ENCODE results near the gene BAHD1.
A peak's percentile ranks its signal among the peaks of the same experiment; 100 is the strongest.

The BAHD1 gene

DNA sequence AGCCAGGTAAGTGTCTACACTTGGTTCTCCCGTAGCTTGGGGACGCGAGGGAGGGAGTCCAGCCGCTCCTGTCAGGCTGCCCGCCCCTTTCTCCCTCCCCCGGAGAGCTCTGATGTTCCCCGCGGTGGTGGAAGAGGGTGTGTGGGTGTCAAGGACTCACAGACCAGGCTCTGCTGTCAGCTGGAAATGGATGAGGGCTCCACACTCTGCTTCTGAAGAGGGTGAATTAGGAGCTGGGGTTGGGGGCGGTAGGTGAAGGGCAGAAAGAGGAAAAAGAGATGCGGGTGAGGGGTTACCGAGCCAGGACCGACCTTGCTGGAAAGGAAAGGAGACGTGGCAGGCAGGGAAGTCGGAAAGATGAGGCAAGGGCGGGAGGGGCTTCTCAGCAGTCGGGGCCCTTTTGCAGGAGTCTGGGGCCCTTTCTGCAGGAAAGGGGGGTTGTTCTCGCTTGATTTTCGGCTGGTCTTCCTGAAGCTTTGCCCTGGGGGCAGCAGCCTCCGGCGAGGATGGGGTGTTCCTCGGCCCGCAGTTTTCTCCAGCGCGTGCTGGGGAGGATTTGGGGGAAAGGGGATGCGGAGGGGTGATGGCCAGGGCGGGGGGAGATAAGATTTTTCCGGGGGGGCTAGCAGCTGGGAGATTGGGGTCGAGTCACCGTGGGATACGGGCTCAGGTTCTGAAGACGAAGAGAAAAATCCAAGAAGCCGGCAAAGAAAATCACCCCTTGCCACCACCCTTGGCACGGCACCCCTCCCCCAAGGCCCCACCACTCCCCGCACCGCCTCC, 602 bp upstream of the BAHD1 start:
- DNase-seq (ENCODE audit: extremely low read depth, insufficient read length), result peak; percentile 32
- TF ChIP-seq, protein P1, sequence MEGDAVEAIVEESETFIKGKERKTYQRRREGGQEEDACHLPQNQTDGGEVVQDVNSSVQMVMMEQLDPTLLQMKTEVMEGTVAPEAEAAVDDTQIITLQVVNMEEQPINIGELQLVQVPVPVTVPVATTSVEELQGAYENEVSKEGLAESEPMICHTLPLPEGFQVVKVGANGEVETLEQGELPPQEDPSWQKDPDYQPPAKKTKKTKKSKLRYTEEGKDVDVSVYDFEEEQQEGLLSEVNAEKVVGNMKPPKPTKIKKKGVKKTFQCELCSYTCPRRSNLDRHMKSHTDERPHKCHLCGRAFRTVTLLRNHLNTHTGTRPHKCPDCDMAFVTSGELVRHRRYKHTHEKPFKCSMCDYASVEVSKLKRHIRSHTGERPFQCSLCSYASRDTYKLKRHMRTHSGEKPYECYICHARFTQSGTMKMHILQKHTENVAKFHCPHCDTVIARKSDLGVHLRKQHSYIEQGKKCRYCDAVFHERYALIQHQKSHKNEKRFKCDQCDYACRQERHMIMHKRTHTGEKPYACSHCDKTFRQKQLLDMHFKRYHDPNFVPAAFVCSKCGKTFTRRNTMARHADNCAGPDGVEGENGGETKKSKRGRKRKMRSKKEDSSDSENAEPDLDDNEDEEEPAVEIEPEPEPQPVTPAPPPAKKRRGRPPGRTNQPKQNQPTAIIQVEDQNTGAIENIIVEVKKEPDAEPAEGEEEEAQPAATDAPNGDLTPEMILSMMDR (IDR thresholded peaks at IDR 0.05; ENCODE audit: insufficient read depth, low read length, poor library complexity, severe bottlenecking), result no peak
- Histone ChIP-seq H3K4me3 (replicated peaks; ENCODE audit: low read depth, low read length) (peak overlapping the region; percentile 78), H3K36me3 (ENCODE audit: control insufficient read depth, insufficient read depth, low read length) (no peaks in the 10 kb centered on the region), H3K27me3 (replicated peaks; ENCODE audit: control insufficient read depth, insufficient read depth, low read length) (peaks cover 6% of the 10 kb centered on the region)

GRCh38 chr15:40441565-40442531, 1.1 kb downstream of the BAHD1 start:
- peak; percentile 37 for DNase-seq (ENCODE audit: extremely low read depth, insufficient read length)
- peak overlapping the region; percentile 78 for H3K4me3 ChIP-seq (replicated peaks; ENCODE audit: low read depth, low read length)
- TF ChIP-seq, protein P1 (IDR thresholded peaks at IDR 0.05; ENCODE audit: insufficient read depth, low read length, poor library complexity, severe bottlenecking), result peak; percentile 3
- no peaks in the 10 kb centered on the region for H3K36me3 ChIP-seq (ENCODE audit: control insufficient read depth, insufficient read depth, low read length)
- H3K27me3 ChIP-seq (replicated peaks; ENCODE audit: control insufficient read depth, insufficient read depth, low read length), result no peaks in the 10 kb centered on the region; the same call in 1 of the 2 replicates

- TF ChIP-seq, protein P1 (IDR thresholded peaks at IDR 0.05; ENCODE audit: insufficient read depth, low read length, poor library complexity, severe bottlenecking), result no peak
- no peak for DNase-seq (ENCODE audit: extremely low read depth, insufficient read length)
- no peaks in the 10 kb centered on the region; the same call in 1 of the 2 replicates for H3K27me3 ChIP-seq (replicated peaks; ENCODE audit: control insufficient read depth, insufficient read depth, low read length)
- H3K4me3 ChIP-seq (replicated peaks; ENCODE audit: low read depth, low read length), result no peak overlapping the region
- no peaks in the 10 kb centered on the region for H3K36me3 ChIP-seq (ENCODE audit: control insufficient read depth, insufficient read depth, low read length)
Observed at GRCh38 chr15:40443255-40443654, 2.5 kb downstream of the BAHD1 start.

DNA sequence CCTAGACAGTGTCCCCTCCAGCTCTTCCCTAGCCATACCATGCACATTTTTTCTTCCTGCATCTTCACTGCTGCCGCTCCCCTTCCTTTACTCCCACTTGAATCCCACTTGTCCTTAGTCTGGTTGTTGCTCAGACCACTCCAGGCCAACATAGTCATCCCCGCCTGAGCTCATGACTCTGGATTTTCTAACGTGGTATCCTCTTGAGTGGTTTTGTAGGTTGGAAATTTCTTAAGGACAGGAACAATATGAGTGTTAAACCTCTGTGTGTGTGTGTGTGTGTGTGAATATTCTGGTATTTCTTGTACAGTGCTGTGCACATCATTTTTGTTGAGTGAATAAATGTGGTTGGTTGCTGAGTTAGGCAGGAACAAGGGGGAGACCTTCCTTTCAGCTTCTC, 3.1 kb downstream of the BAHD1 start:
- TF ChIP-seq, protein P1 (IDR thresholded peaks at IDR 0.05; ENCODE audit: insufficient read depth, low read length, poor library complexity, severe bottlenecking), result no peak
- no peak overlapping the region for H3K4me3 ChIP-seq (replicated peaks; ENCODE audit: low read depth, low read length)
- no peaks in the 10 kb centered on the region for H3K36me3 ChIP-seq (ENCODE audit: control insufficient read depth, insufficient read depth, low read length)
- no peaks in the 10 kb centered on the region; the same call in 1 of the 2 replicates for H3K27me3 ChIP-seq (replicated peaks; ENCODE audit: control insufficient read depth, insufficient read depth, low read length)
- no peak for DNase-seq (ENCODE audit: extremely low read depth, insufficient read length)

GRCh38 chr15:40444736-40445135, 4.0 kb downstream of the BAHD1 start:
- Histone ChIP-seq H3K27me3 (replicated peaks; ENCODE audit: control insufficient read depth, insufficient read depth, low read length) (no peaks in the 10 kb centered on the region; the same call in 1 of the 2 replicates), H3K36me3 (ENCODE audit: control insufficient read depth, insufficient read depth, low read length) (no peaks in the 10 kb centered on the region; the same call in 1 of the 2 replicates), H3K4me3 (replicated peaks; ENCODE audit: low read depth, low read length) (no peak overlapping the region)
- no peak for DNase-seq (ENCODE audit: extremely low read depth, insufficient read length)
- TF ChIP-seq, protein P1 (IDR thresholded peaks at IDR 0.05; ENCODE audit: insufficient read depth, low read length, poor library complexity, severe bottlenecking), result no peak

Measured in GM06990 (cell line).